Adrenal gland (tissue), 12 donors: ENCODE results near the gene ZBP1. TPM values are rescaled to one million over a fixed set of nuclear protein-coding genes. Genes with fewer than 3 reads are reported as not detected.
A peak's percentile ranks its signal among the peaks of the same experiment; 100 is the strongest.

Source experiments
- DNase-seq, 7 donors: peaks; one replicate each; pipeline ENCODE4 v3.0.0-alpha.2; 2019 to 2020
- H3K27ac ChIP-seq, 5 donors: fragments of 200-600 bp; sonication (generic) in 4 of 5; 1 replicate in 3 of 5; 2 replicates in 2 of 5; pipeline versions ENCODE4 v1.5.1 to v1.8.0; 2016 to 2020; ENCODE audit warnings: mild to moderate bottlenecking in 1 of 5
- H3K27me3 ChIP-seq: fragments of 200-600 bp; 2 replicates; pipeline ENCODE4 v1.8.0; 2021
- H3K36me3 ChIP-seq, 2 donors: fragments of 200-600 bp; replicated peaks in 1 of 2; 1 replicate in 1 of 2; 2 replicates in 1 of 2; pipeline versions ENCODE4 v1.5.1 to v1.8.0; 2018 to 2022
- H3K4me1 ChIP-seq, 2 donors: fragments of 200-600 bp; replicated peaks in 1 of 2; 1 replicate in 1 of 2; 2 replicates in 1 of 2; pipeline versions ENCODE4 v1.5.1 to v1.8.0; 2018 to 2021
- H3K4me3 ChIP-seq, 4 donors: fragments of 200-600 bp; sonication (generic) in 3 of 4; one replicate each; pipeline ENCODE4 v1.5.1; 2016 to 2018
- H3K9me3 ChIP-seq, 3 donors: fragments of 200-600 bp; sonication (generic) in 1 of 3; replicated peaks in 1 of 3; 1 replicate in 2 of 3; 2 replicates in 1 of 3; pipeline versions ENCODE4 v1.5.1 to v1.8.0; 2016 to 2021
- CTCF ChIP-seq, 6 experiments: fragments of 450-650 bp in 4 of 6; fragments of 200-600 bp in 2 of 6; sonication (generic) in 1 of 6; IDR thresholded peaks; 1 replicate in 5 of 6; 2 replicates in 1 of 6; pipeline versions ENCODE4 v1.5.1 to v1.8.0; 2016 to 2021; ENCODE audit warnings: antibody characterized with exemption in 6 of 6, mild to moderate bottlenecking in 2 of 6, moderate library complexity in 1 of 6
- POLR2A ChIP-seq, 2 donors: fragments of 450-650 bp; IDR thresholded peaks; one replicate each; pipeline ENCODE4 v1.6.1; 2017; ENCODE audit warnings: antibody characterized with exemption in 2 of 2, mild to moderate bottlenecking in 2 of 2, moderate library complexity in 1 of 2
- WGBS, 4 donors: extraction: QIAGEN DNeasy Blood & Tissue Kit in 2 of 4; methylation state at CpG; one replicate each; pipeline versions ENCODE4 v1.1.5 to v1.1.7; 2013 to 2017; 5-methylcytosine and 5-hydroxymethylcytosine counted together
- intact Hi-C, 2 donors: fragments of 100-400 bp; cut with DNase I; formaldehyde crosslinking; loops; one replicate each; pipeline versions ENCODE4 v1.14.1 to v1.15.0; 2022 to 2023
- polyA plus RNA-seq, 3 donors: library from polyadenylated mRNA; stranded (reverse); fragments of 200-250 nt in 2 of 3; fragments of 350-450 nt in 1 of 3; fragmentation: Illumina TruSeq in 1 of 3; extraction: RNeasy Lipid Tissue Mini Kit (QIAGEN cat#74804) in 1 of 3; gene quantifications; one replicate each; pipeline ENCODE4 v1.2.3, GENCODE V29; 2013 to 2014
- total RNA-seq, 9 donors: library from RNA; depleted of rRNA in 4 of 9; stranded (reverse); fragments of >200 nt in 4 of 9; fragments of 120-200 nt in 1 of 9; fragmentation: NEBNext Ultra II Directional in 1 of 9; extraction: Animal tissue kit (Norgen Biotek cat#: 25700) in 1 of 9; gene quantifications; one replicate each; pipeline versions ENCODE4 v1.1.0 to v1.2.4, GENCODE V29; 2013 to 2023
- donor health status: healthy with polysubstance abuse.
- donor health status: Bipolar disorder and iron deficiency.
- donor health status: DM: yes; HTN: yes; CAD: no.
- donor health status: DM: no; HTN: no; CAD: no.
- donor health status: DM: no; HTN: no; CAD: no.
- donor health status: DM: yes; HTN: yes; CAD: no.

Gene ZBP1
- total and polyA plus RNA-seq, 12 donors, result 0.14 to 2.9 (median 0.68) TPM; not detected in 3

DNA sequence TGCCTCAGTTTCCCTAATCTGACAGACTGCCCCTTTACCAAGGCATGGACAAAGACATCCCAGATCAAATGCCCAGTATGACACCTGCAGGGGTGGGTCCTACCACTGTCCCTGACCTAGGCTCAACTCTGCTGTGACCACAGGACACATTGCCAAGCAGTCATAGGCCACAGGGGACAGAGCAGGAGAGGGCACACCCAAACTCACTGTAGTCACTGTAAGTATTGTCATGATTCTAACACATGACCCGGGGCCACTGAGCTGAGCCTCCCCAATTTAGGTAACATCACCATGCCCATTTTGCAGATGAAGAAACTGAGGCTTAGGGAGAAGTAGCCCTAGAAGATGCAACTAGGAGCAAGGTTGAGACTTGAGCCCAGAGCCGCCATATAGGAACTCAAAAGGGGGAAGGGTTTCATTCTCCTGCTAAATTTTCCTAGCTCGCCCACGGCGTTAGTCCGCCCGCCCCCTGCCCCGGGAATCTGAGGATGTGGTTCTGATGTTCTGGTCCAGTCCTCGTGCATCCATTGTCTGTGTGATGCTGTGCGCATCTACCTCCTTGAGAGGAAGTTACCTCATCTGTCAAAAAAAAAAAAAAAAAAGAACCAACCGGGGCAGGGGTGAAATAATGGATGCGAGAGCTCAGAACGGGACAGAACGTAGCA, 44.8 kb upstream of the ZBP1 start:
- 84 to 91% (median 88%) methylated on average over 14 of the region's 14 CpGs for WGBS, 4 donors
- H3K4me1 ChIP-seq, result no peaks in the 10 kb centered on the region
- no peak for DNase-seq

DNA sequence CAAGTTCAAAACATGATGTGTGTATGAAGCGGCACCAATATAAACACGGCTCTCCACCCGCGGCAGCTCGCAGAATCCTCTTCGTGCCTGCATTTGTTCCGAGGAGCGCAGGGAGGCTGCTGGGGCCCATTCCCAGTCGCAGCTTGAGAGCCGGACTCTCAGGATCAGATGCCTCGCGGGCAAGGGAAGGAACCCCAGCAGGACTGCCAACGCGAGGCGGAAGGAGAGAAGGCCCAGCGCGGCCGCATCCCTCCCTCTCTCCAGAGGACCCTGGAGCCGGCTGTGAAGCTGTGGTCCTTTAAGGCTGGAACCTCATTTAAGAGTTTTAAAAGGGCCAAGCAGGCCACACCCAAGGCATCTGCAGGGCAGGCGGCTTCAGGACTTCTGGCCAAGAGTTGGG, 44.2 kb upstream of the ZBP1 start:
- intact Hi-C loops, result no loop called here
- TF ChIP-seq POLR2A (IDR thresholded peaks at IDR 0.05), result no peak
- TF ChIP-seq CTCF (IDR thresholded peaks at IDR 0.05), result no peak
- H3K4me3 ChIP-seq, result no peak overlapping the region
- no peaks in the 10 kb centered on the region for H3K36me3 ChIP-seq
- no peak overlapping the region for H3K27ac ChIP-seq
- no peaks in the 10 kb centered on the region for H3K27me3 ChIP-seq
- H3K9me3 ChIP-seq, result no peaks in the 10 kb centered on the region
- WGBS, 4 donors, result 79 to 89% (median 87%) methylated on average over 8 to 20 of the region's 20 CpGs
- DNase-seq, result peak in 2 of 7 donors; percentile 1 to 46
- no peaks in the 10 kb centered on the region for H3K4me1 ChIP-seq

More for the DNA sequence above, 44.8 kb upstream of the ZBP1 start:
- TF ChIP-seq POLR2A (IDR thresholded peaks at IDR 0.05) (no peak), CTCF (IDR thresholded peaks at IDR 0.05) (no peak)
- Histone ChIP-seq H3K9me3 (no peaks in the 10 kb centered on the region), H3K4me3 (no peak overlapping the region), H3K36me3 (no peaks in the 10 kb centered on the region), H3K27ac (no peak overlapping the region), H3K27me3 (no peaks in the 10 kb centered on the region)
- intact Hi-C loops, result no loop called here

DNA sequence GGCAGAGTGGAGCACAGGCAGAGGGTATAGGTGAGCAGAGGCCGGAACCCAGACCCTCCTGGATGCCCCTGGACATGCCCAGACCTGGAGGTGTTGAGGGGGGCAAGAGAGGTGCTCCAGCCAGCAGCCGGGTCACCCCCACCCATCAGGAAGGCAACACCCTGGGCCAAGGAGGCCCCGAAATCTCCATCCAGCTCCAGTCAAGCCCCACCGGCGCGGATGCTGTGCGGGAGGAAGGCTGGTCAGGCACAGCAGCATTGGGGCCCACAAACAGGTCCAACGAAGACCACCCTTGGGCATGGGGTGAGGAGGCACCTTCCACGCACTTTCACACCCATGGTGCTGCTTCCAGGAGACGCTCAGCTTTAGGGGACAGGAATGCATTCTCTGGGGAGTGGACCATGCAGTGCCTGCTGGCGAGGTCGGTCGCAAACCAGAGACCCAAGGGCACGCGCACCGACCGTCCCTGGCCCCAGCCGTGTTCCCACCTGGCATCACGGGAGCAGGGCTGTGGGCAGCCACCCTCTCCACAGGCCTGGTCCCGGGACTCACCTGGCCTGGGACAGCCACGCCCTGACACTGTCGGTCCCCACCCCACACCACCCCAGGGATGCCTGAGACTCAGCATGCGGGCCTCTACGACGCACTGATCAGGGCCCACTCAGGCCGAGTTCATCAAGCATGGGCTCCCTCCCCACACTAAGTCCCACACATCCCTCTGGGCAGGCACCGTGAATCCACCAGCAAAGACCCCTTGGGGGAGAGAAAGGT, 43.6 kb upstream of the ZBP1 start:
- 84 to 94% (median 93%) methylated on average over 9 to 27 of the region's 27 CpGs for WGBS, 4 donors
- Histone ChIP-seq H3K9me3 (no peaks in the 10 kb centered on the region), H3K27me3 (no peaks in the 10 kb centered on the region), H3K4me1 (no peaks in the 10 kb centered on the region), H3K4me3 (no peak overlapping the region), H3K27ac (no peak overlapping the region), H3K36me3 (no peaks in the 10 kb centered on the region)
- DNase-seq, result peak in 2 of 7 donors; percentile 5 to 46
- intact Hi-C loops, result no loop called here
- no peak for TF ChIP-seq CTCF (IDR thresholded peaks at IDR 0.05)
- TF ChIP-seq POLR2A (IDR thresholded peaks at IDR 0.05), result no peak

- H3K27ac ChIP-seq, result no peak overlapping the region
- no peaks in the 10 kb centered on the region for H3K9me3 ChIP-seq
- no peaks in the 10 kb centered on the region for H3K4me1 ChIP-seq
- intact Hi-C loops, result no loop called here
- H3K4me3 ChIP-seq, result no peak overlapping the region
- H3K27me3 ChIP-seq, result no peaks in the 10 kb centered on the region
- no peak for TF ChIP-seq CTCF (IDR thresholded peaks at IDR 0.05)
- no peak for TF ChIP-seq POLR2A (IDR thresholded peaks at IDR 0.05)
- H3K36me3 ChIP-seq, result no peaks in the 10 kb centered on the region
- peak in 2 of 7 donors; percentile 3 to 31 for DNase-seq
- WGBS, 4 donors, result 80 to 94% (median 89%) methylated on average over 2 to 9 of the region's 9 CpGs
Observed at GRCh38 chr20:57663241-57663640, 43.0 kb upstream of the ZBP1 start.
